SKM-1 treated with dmso at 0.1 percent for 144 hours (cell line): ENCODE data around the gene SLC9A5.

ENCODE experiments used
- DNase-seq: peaks from one replicate; lab custom pipeline; 2025; ENCODE audit not compliant: unreplicated experiment; lab: John Stamatoyannopoulos, UW

The SLC9A5 gene

DNA sequence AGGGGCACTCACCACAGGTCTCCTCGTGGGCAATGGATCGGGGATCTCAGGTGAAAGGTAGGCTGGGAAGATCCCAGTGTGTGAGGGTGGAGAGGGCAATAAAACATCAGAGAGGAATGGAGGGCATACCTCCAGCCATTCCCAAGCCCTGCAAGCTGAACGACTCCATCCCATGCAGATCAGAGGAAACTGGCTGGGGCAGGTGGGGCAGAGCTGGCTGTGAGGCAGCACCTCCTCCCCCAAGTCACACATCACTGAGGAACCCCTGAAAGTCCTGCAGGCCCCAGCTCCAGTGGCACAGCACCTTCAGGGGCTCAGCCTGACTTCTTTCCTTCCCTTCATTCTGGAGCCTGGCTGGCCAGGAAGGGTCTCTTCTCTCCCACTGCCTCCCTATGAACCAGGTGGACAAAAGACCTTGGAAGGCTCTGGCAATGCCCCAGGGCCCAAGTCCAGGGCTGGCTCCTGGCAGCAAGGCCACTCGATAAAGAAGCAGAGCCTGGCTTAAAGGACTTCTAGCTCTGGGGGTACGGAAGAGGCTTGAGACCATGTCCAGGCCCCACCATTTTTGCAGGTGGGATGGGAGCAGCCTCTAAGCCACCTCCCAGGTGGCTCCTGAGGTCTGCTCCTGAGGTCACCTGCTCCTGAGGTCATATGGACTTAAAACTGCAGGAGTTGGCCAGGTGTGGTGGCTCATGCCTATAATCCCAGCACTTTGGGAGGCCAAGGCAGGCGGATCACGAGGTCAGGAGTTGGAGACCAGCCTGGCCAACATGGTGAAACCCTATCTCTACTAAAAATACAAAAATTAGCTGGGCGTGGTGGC is 35.4 kb upstream of the SLC9A5 start:
- DNase-seq, result no peak

DNA sequence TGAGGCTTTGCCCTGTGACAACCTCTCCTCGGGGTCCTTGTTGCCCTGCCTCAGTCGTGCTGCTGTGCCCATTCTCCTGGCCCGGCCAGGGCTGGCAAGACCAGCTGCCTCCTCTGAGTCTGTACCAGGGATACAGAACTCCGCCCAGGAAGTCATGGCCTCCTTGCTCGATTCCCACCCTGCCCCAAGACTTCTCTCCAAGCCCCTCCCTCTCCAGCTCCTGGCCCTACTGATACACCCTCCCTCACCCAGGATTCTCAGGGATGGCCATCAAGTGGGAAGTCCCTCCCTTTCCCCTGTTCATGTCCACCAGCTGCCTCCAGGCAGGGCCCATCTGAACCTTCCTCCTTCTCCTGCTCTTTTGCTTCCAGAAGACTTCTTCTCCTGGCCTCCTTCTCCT is 33.1 kb upstream of the SLC9A5 start:
- no peak for DNase-seq

DNA sequence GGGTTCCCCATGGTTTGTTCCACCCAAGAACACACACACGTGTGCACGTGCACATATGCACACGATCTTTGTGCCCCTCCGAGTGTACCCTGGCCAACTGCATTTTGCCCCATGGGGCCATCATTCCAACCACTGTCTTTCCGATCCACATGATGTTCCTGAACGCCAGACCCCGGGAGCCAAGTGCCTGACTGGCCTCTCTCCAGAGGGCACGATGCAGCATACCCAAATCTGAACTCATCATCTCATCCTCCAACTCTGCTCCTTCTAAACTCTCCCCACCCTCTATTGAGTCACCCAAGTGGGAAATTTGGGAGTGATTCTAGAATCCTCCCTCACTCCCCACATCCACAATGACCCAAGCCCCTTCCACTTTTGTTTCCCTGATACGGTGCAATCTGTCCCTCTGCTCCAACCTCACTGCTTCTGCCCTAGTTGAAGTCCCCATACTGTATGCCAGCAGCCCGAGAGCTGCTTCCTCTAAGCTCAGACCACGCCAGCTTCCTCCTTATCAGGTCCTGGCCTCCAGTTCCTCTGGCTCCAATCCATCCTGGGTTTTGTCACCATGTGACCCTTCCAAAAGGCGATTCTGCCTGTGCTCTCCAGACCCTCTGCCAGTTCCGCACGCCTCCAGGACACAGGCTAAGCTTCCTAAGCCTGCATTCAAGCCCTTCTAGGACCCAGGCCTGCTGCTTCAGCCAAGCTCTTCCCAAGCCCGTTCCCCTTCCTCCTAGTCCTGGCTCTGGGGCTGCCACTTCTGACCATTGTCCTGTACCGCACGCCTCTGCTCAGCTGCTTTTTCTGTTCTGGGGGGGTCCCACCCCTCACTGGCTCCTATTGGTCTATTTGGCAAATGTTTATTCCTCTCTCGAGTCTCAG is 31.9 kb upstream of the SLC9A5 start:
- peak; percentile 71 for DNase-seq

DNA sequence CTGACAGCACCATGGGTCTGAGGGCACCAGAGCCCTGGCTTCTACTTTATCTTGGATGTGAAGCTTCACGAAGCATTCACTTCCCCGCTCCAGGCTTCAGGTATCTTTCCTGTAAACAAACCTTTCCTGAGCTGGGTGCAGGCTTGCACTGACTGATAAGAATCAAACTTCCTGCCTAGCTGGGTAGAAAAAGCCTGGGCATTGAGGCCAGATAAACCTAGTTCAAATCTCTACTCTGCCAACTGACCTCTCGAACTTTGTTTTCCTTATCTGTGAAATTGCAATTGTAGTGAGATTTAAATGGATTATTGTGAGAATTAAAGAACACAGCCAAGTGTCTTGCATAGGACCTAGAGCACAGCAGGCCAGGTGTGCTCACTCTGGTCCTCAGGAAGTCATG is 24.8 kb upstream of the SLC9A5 start:
- DNase-seq, result no peak

DNA sequence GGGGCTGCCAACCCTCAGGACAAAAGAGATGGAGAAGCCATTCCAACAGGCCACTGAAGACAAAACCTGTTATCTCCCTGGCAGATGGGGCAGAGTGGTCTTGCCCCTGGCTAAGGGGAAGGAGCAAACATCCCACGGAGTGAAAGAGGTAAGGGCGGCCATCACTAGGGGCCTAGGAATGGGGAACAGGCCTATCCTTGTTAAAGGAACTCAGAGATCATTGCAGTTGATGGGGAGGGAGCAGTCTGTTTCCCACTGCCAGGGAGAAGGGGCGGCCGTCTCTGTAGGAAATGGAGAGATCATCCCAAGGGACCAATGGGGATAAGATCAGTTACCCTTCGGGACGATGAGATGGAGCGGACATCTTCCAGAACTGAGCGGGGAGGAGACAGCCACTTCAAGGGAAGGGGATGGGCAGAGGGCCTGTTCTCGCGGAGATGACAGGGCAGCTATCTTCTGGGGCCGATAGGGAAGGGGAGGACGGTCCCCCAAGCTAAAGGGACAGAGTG is 22.4 kb upstream of the SLC9A5 start:
- no peak for DNase-seq

DNA sequence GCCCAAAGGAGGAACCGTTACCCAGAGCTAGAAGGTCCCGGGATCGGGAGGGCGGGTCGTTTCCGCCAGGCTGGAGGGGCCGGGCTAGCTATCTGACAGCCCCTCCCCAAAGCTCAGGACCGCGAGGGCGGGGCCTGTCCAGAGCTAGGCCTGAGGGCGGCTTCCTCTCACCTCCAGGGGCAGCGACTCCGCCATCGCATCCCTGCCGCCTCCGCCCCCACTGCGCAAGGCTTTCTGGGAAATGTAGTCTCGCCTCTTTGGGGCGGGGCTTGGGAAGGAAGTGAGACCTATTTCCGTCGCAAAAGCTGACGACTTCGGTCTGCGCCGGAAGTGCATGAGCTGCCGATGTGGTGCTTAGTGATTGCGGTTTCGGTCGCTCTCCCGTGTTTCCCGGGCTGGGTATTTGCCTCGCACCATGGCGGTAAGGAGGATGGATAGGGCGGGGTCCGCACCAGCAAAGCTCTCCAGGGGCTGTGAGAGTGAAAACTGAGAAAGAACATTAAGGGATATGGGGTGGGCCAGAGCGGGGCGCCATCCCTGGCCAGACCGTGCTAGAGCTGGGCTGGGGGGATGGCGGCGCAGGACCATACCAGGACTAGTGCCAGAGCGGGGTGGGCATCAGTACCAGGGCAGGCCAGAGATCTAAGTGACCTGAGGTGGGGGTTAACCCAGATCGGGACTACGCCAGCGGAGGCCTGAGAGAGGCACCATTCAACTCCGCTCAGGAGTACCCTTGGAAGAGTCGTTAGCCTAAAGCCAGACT is 21.8 kb upstream of the SLC9A5 start, which contains the start of gene TMEM208:
Gene TMEM208 (plus strand): TSS at position 327 of the 763 bp plus-strand sequence. CDS start 89 bp downstream, at position 416.
- DNase-seq, result peak; percentile 91

DNA sequence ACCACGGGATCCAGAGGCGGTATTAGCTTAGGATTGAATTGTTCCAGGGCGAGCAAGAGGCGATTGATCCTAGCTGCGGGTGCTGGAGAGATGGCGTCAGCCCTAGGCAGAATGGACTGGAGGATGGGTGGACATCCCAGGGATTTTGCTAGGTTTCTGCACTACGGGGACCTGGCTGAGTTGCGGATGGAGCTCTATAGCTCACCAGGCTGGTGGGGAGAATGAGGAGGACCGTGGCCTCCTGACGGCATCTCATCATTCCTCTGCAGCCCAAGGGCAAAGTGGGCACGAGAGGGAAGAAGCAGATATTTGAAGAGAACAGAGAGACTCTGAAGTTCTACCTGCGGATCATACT is 21.2 kb upstream of the SLC9A5 start:
- no peak for DNase-seq

DNA sequence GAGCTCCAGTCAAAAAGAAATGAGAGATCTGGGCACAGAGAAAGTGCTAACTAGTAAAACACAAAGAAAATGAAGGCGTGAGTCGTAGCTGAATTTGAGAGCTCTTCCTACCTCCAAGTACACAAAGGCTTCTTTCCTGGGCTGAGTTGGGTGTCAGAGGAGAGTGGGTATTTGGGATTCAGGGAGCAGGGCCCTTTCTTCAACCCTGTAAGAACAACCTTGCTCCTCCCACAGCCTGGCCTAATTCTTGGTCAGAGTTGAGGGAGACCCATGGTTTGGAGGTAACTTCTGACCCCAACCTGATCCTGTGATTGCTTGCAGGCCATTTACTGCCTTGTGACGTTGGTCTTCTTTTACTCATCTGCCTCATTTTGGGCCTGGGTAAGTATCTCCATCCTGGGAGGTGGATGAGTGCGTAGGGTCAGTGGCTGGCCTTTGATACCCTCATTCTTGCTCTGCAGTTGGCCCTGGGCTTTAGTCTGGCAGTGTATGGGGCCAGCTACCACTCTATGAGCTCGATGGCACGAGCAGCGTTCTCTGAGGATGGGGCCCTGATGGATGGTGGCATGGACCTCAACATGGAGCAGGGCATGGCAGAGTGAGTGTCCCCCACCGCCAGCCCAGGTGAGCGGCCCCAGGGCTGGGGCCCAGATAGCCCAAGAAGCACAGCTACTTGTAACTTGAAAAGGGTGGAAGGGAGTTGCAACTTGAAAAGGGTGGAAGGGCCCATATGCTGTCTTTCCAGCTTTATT is 20.6 kb upstream of the SLC9A5 start:
- no peak for DNase-seq

DNA sequence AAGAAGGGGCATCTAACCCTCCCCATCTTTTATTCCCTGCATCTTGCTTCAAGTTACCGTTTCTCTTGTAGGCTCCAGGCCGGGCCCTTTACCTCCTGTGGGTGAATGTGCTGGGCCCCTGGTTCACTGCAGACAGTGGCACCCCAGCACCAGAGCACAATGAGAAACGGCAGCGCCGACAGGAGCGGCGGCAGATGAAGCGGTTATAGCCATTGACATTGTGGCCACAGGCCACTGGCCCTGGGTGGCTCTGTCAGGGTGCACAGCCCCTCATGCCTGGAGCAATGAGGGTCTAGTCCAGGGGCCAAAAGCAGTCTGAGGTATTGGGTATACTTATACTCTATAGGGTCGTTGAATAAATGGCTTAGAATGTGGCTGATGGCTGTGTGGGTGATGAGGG is 19.9 kb upstream of the SLC9A5 start:
- no peak for DNase-seq

DNA sequence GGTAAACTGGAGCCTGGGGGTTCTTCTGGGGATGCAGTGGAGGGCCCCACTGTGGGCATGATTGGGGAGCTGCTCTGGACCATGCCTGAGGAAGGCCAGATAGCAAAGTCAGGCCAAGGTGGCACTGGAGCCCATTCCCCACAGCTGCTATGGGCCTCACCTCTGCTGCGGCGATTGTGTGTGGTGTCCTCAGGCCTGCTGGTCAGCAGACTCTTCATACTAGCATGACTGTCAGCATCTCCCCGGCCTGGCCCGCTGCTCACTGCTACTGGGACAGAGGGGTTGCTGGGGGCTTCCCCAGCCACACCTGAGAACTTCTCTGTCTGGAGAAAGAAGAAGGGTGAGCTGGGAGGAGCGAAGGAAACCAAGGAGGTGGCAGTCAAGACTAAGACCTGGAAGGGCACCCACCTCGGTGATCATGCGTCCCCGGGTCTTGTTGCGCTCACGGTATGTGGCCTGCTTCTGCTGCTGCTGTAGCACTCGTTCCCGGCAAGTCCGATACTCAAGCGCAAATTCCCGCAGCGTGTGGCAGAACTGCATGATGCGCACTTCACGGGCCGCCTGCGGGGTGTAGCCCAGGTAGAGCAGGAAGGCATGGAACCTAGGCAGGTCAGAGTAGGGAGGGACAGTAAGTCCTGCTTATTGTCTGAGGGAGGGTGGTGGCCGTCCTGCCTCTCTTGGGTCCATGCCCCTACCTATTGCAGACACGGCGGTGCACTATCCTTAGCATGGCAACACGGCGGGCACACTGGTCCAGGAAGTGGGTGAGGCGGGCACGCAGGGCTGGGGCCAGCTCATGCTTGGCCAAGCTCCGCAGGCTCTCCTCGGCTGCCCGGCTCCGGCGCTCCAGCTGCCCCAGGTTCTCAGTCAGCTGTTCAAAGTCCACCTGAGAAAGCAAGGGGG is 18.6 kb upstream of the SLC9A5 start:
- DNase-seq, result no peak

DNA sequence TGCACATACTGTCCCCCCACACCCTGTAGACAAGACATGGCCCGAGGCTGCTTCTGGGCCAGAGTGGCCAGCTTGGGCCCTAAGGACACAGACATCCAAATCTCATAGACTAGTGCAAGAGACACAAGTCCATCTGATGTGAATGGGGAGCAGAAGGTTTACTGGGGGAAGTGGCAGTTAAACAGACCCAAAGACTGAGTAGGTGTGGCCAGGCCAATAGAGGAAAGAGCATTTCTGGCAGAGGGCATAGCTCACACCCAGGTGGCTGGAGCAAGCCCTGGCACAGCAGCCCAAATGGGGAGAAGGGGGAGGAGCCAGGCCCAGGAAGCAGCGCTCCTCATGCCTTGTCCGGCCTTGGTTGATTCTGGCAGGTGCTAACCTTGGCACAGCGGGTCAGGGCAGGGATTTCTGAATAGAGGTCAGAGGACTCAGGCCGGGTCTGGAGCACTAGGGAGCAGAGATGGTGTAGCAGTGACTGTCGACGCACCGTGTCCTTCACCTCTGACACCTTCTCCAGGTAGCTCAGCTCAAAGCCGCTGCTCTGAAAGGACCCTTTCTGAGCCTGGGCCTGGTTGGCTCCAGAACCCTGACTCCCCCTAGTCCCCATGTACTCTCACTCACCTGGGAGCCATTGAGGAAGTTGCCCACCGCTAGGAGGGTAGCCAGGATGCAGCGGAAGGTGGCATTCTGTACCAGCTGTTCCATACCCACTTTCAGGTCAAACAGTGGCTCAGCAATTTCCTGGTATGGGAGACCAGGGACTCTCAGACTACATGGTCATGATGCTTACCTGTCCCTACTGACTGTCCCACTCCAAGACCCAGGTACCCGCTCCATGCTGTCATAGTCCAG is 17.7 kb upstream of the SLC9A5 start:
- DNase-seq, result no peak

DNA sequence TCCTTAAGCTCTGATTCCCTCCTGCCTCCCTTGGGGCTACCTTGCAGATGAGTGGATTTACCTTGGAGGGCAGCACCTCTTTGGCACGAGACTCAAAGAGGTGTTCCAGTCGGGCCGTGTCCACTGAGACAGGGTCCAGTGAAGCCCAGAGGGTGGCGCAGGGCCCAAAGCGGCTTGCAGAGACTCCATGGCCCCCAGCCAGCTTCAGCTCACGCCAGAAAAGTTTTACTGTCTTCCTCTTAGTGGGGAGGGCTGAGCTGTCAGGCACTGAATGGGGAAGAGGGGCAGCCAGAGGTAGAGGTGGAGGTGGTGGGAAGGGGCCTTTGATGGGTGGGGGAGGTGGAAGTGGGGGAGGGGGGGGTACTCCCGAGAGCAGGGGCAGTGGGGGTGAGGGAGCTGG is 15.2 kb upstream of the SLC9A5 start:
- no peak for DNase-seq

DNA sequence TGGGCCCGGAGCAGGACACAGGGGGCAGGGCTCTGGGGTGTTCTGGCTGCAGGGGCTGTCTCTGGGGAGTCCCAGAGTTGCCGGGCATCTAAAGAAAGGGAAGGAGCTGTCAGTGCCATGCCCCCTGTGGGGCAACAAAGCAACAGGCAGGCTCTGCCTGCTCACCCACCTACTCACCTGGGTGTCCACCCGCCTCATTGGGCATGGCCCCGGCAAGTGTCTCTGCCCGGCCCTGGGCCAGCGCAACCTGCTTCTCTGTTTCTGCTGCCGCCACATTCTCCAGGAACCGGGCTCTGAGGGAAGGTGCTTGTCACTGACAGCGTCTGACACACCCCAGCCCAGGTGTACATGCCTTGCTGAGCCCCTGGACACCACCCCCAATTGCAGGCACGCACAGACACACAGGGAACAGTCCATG is 14.6 kb upstream of the SLC9A5 start:
- no peak for DNase-seq

DNA sequence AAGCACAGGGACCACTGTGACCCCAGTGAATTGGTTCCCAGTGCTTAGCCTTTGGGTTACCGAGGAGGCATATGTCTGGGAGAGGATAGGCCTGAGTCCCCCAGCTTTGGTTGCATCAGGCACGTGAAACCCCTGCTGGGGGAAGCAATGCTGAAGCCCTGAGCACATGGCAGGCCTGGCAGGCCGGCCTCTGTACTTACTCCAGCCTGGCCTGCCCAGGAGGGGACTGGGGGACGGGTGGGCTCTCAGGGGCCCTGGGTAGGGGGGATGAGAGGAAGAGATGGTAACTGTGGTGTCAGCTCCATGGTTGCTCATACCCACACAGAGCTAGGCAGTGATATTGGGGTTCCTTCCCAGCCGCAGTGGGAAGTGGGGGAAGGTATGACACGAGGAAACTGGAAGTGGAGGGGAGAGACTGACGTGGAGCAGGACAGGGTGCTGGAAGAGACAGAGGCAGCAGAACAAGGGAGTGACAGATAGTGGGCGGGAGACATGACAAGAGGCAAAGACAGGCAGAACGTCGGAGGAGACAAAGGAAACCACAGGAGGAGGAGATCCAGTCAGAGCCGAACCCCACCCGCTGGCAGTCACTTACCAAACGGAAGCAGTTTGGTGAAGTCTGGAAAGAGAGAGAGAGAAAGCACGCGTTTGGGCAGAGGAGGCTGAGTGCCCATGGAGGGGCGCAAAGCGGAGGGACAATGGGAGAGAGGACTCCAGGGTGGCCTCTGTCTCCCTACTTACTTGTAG is 12.8 kb upstream of the SLC9A5 start:
- no peak for DNase-seq

DNA sequence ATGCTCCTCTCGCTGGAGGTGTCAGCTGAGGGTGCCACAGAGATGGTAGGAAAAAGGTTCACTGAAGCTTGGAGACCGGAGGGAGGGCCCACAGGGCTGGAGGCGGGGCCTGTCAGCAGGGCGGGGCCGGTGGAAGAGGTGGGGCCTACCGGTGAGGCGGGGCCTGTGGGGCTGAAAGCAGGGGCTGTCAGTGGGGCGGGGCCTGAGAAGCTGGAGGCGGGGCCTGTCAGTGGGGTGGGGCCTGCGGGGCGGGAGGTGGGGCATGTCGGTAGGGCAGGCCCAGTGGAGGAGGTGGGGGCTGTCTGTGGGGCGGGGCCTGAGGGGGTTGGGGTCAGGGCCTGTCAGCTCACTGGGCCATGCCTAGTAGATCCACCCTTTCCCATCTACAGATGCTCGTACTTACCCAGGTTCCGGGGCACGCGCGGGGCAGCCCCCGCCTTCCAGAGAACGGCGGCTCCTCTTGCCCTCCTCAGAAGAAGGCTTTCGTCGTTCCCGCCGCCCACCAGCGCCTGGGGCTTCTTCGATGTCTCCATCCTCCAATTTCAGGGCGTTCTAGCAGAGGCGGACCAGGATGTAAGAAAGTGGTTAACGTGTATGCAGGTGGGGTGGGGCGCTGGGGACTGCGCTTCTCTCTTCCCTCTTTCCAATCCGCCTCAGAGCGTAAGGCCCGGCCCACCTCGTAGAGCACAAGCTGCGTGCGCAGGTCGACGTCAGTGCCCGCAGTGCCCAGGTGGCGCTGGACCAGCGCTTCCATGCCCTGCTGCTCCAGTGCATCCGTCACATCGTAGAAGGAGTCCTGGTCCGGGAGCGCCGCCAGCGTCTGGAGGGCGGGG is 12.0 kb upstream of the SLC9A5 start:
- DNase-seq, result peak; percentile 44

DNA sequence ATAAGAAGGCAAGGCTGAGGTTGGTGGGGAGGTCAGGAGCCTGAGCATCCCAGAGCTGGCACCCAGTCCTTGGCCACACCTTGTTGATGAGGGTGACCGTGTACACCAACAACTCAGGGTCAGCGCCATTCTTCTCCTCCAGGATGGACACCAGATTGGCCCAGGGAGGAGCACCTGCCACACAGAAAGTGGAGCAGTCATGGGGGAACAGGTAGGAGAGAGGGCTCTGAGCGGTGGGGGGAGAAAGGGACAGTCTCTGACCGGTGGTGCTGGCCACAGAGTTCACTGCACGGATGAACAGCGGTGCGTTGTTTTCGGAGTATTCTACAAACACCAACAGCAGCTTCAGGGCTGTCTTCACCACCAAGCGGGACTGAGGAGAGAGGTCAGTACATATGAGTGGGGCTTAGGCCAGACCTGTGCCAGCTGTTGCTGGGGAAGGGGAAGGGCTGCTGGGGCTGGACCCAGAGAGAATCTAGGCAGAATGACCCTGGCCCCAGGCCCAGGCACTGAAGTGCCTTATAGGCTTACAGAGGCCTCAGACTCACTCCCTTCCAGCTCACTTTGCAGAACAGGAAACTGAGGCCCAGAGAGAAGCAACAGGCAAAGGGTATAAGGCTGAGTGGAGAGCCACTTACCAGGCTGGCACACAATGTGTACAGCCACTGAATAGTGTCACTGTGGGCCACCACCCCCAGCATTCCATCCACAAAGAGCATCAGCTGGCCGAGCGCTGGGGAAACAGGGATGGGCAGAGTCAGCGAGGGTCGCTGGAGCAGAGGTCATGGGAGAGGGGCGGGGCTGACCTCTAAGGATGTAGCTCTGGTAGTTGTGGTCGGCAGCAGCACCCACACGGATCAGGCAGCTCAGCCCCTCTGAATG is 11.1 kb upstream of the SLC9A5 start:
- no peak for DNase-seq
